Hepatocyte (in vitro differentiated cells): Measurements from ENCODE around the gene SDC3. TPM values are rescaled to one million over a fixed set of nuclear protein-coding genes. Genes with fewer than 3 reads are reported as not detected.

ENCODE experiments used
- DNase-seq: peaks from one replicate; pipeline ENCODE4 v3.0.0-alpha.2; 2016; ENCODE audit warnings: low spot score
- H2AFZ ChIP-seq: fragments of 200-600 bp; sonication (generic); 2 replicates; pipeline ENCODE4 v1.6.0; 2016; ENCODE audit warnings: antibody characterized with exemption, mild to moderate bottlenecking
- H3K27ac ChIP-seq: fragments of 200-600 bp; sonication (generic); 2 replicates; pipeline ENCODE4 v1.5.1; 2016; ENCODE audit warnings: mild to moderate bottlenecking
- H3K27me3 ChIP-seq: fragments of 200-600 bp; sonication (generic); 2 replicates; pipeline ENCODE4 v1.6.1; 2016
- H3K36me3 ChIP-seq: fragments of 200-600 bp; sonication (generic); replicated peaks from 2 replicates; pipeline ENCODE4 v1.5.1; 2016; ENCODE audit warnings: low read depth; ENCODE audit not compliant: insufficient read depth
- H3K4me1 ChIP-seq: fragments of 200-600 bp; sonication (generic); 2 replicates; pipeline ENCODE4 v1.5.1; 2016; ENCODE audit warnings: mild to moderate bottlenecking, moderate library complexity; ENCODE audit not compliant: insufficient read depth
- H3K4me2 ChIP-seq: fragments of 200-600 bp; sonication (generic); 2 replicates; pipeline ENCODE4 v1.6.0; 2016
- H3K4me3 ChIP-seq: fragments of 200-600 bp; sonication (generic); 2 replicates; pipeline ENCODE4 v1.5.1; 2016; ENCODE audit warnings: mild to moderate bottlenecking
- H3K79me2 ChIP-seq: fragments of 200-600 bp; sonication (generic); 2 replicates; pipeline ENCODE4 v1.6.0; 2017; ENCODE audit warnings: mild to moderate bottlenecking
- H3K9me2 ChIP-seq: fragments of 200-600 bp; sonication (generic); replicated peaks from 2 replicates; pipeline ENCODE4 v1.6.0; 2017; ENCODE audit warnings: mild to moderate bottlenecking; ENCODE audit not compliant: insufficient read depth
- H3K9me3 ChIP-seq: fragments of 200-600 bp; sonication (generic); 2 replicates; pipeline ENCODE4 v1.5.1; 2016; ENCODE audit warnings: low read depth, mild to moderate bottlenecking
- H4K20me1 ChIP-seq: fragments of 200-600 bp; sonication (generic); 2 replicates; pipeline ENCODE4 v1.6.0; 2016; ENCODE audit warnings: mild to moderate bottlenecking; ENCODE audit not compliant: insufficient read depth, poor library complexity, severe bottlenecking
- EZH2 ChIP-seq: fragments of 200-600 bp; sonication (generic); IDR thresholded peaks from 2 replicates; pipeline ENCODE4 v1.6.1; 2016; ENCODE audit warnings: antibody characterized with exemption, mild to moderate bottlenecking, borderline replicate concordance
- EZH2phosphoT487 ChIP-seq: fragments of 200-600 bp; sonication (generic); IDR thresholded peaks from one replicate; pipeline ENCODE4 v1.6.1; 2018; ENCODE audit warnings: antibody characterized with exemption, mild to moderate bottlenecking, low read depth, moderate library complexity; ENCODE audit not compliant: unreplicated experiment, severe bottlenecking
- WGBS: methylation state at CpG from one replicate; pipeline ENCODE4 v1.1.6; 2016; ENCODE audit warnings: low lambda C conversion rate; ENCODE audit errors: missing lambda C conversion rate; 5-methylcytosine and 5-hydroxymethylcytosine counted together
- polyA plus RNA-seq: library from polyadenylated mRNA; unstranded; fragments of >200 nt; fragmentation: Nextera tagmentation; extraction: Ambion mirVana; gene quantifications from 2 replicates; pipeline ENCODE4 v1.2.1, GENCODE V29; 2016
- total RNA-seq: library from RNA; depleted of rRNA; stranded (reverse); fragments of >200 nt; gene quantifications from 2 replicates; pipeline ENCODE4 v1.2.3, GENCODE V29; 2014
- TF ChIP-seq, protein P1 (sequence below): fragments of 200-600 bp; sonication (generic); IDR thresholded peaks from 2 replicates; pipeline ENCODE4 v1.5.1; 2016; ENCODE audit warnings: antibody characterized with exemption, mild to moderate bottlenecking; ENCODE audit not compliant: poor library complexity

SDC3 gene
- total and polyA plus RNA-seq, 2 experiments from 2014 or later, result 33.5 to 60.0 TPM

- 65% methylated on average over 4 of the region's 4 CpGs for WGBS
Measured at GRCh38 chr1:30834253-30834652, 74.3 kb downstream of the SDC3 start.

GRCh38 chr1:30830537-30830936, 78.0 kb downstream of the SDC3 start:
- no peaks in the 10 kb centered on the region for H3K9me2 ChIP-seq
- DNase-seq, result no peak
- no peaks in the 10 kb centered on the region for H3K4me1 ChIP-seq
- H3K79me2 ChIP-seq, result no peaks in the 10 kb centered on the region
- no peak overlapping the region for H3K4me2 ChIP-seq
- 94% methylated on average over 6 of the region's 6 CpGs for WGBS
- no peak overlapping the region for H3K4me3 ChIP-seq
- no peaks in the 10 kb centered on the region for H3K36me3 ChIP-seq
- H3K9me3 ChIP-seq, result no peaks in the 10 kb centered on the region
- TF ChIP-seq EZH2 (no peak), EZH2phosphoT487 (no peak)
- TF ChIP-seq, protein P1, sequence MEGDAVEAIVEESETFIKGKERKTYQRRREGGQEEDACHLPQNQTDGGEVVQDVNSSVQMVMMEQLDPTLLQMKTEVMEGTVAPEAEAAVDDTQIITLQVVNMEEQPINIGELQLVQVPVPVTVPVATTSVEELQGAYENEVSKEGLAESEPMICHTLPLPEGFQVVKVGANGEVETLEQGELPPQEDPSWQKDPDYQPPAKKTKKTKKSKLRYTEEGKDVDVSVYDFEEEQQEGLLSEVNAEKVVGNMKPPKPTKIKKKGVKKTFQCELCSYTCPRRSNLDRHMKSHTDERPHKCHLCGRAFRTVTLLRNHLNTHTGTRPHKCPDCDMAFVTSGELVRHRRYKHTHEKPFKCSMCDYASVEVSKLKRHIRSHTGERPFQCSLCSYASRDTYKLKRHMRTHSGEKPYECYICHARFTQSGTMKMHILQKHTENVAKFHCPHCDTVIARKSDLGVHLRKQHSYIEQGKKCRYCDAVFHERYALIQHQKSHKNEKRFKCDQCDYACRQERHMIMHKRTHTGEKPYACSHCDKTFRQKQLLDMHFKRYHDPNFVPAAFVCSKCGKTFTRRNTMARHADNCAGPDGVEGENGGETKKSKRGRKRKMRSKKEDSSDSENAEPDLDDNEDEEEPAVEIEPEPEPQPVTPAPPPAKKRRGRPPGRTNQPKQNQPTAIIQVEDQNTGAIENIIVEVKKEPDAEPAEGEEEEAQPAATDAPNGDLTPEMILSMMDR, result no peak
- no peak overlapping the region for H2AFZ ChIP-seq
- no peaks in the 10 kb centered on the region for H4K20me1 ChIP-seq
- H3K27me3 ChIP-seq, result no peaks in the 10 kb centered on the region
- H3K27ac ChIP-seq, result no peak overlapping the region

More at GRCh38 chr1:30834253-30834652, 74.3 kb downstream of the SDC3 start:
- H2AFZ ChIP-seq, result no peak overlapping the region
- no peak overlapping the region for H3K4me3 ChIP-seq
- H3K27me3 ChIP-seq, result no peaks in the 10 kb centered on the region
- no peaks in the 10 kb centered on the region for H3K9me3 ChIP-seq
- no peaks in the 10 kb centered on the region for H4K20me1 ChIP-seq
- H3K79me2 ChIP-seq, result no peaks in the 10 kb centered on the region
- H3K36me3 ChIP-seq, result no peaks in the 10 kb centered on the region
- DNase-seq, result no peak
- H3K9me2 ChIP-seq, result no peaks in the 10 kb centered on the region
- no peaks in the 10 kb centered on the region for H3K4me1 ChIP-seq
- H3K4me2 ChIP-seq, result no peak overlapping the region
- H3K27ac ChIP-seq, result no peak overlapping the region
- TF ChIP-seq EZH2phosphoT487, result no peak
- no peak for TF ChIP-seq EZH2
- TF ChIP-seq, protein P1, result no peak

DNA sequence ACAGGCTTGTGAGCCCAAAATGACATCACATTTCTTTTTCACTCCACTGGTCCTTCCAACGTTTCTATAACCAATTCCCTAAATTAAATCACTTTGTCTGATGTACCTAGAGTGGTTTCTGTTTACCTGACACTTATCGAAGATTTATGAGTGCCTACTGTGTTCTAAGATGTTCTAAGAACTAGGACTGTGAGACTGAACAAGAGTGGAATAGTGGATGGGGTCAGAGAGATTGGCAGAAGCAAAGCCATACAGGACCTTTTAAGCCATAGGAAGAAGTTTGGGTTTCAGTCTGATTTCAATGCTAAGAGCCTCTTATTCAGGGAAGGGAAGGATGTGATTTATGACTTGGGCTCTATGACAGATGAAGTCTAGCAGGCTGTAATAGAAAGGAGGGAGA, 78.7 kb downstream of the SDC3 start:
- H3K9me3 ChIP-seq, result no peaks in the 10 kb centered on the region
- DNase-seq, result no peak
- H3K4me1 ChIP-seq, result no peaks in the 10 kb centered on the region
- H3K4me3 ChIP-seq, result no peak overlapping the region
- H4K20me1 ChIP-seq, result no peaks in the 10 kb centered on the region
- TF ChIP-seq, protein P1, result no peak
- TF ChIP-seq EZH2phosphoT487 (no peak), EZH2 (no peak)
- no peaks in the 10 kb centered on the region for H3K36me3 ChIP-seq
- H3K27ac ChIP-seq, result no peak overlapping the region
- no peak overlapping the region for H2AFZ ChIP-seq
- H3K79me2 ChIP-seq, result no peaks in the 10 kb centered on the region
- 70% methylated on average over 2 of the region's 2 CpGs for WGBS
- H3K27me3 ChIP-seq, result no peaks in the 10 kb centered on the region
- H3K4me2 ChIP-seq, result no peak overlapping the region
- H3K9me2 ChIP-seq, result no peaks in the 10 kb centered on the region

DNA sequence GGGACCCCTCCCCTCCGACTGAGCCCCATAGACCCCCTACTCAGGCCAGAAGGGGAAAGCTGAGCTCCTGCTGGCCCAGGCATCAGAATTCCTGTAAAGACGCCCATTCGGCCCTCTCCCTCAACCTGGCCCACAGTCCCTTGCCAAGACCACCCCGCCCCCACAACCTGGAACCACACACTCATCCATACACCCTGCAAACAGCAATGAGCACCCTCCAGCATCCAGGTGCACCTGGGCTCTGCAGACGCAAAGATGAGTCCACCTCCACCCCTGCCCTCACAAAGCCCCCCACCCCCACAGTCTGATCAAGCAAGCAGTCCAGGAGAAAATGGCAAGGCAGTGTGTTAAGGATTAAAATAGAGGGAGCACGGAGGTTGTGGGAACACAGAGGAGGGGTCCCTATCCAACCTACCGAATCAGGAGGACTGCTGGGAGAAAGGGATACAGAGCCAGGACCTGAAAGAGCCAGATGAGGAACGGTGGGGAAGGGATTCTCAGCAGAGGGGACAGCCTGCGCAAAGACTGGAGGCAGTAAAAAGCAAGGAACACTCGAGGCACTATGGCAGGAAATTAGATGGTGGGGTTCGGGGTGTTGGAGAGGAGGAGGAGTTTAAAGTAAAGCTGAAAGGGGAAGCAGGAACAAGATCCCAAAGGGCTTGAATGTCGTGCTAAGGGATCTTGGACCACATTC, 83.7 kb downstream of the SDC3 start:
- no peak for TF ChIP-seq EZH2phosphoT487
- no peak for TF ChIP-seq EZH2
- TF ChIP-seq, protein P1, result no peak
- H3K36me3 ChIP-seq, result no peaks in the 10 kb centered on the region
- H4K20me1 ChIP-seq, result no peaks in the 10 kb centered on the region
- H3K4me3 ChIP-seq, result no peak overlapping the region
- H3K4me2 ChIP-seq, result peak overlapping the region; percentile 60
- 45% methylated on average over 10 of the region's 12 CpGs for WGBS
- H3K79me2 ChIP-seq, result no peaks in the 10 kb centered on the region
- no peak overlapping the region for H2AFZ ChIP-seq
- DNase-seq, result no peak
- H3K4me1 ChIP-seq, result peaks cover 26% of the 10 kb centered on the region
- H3K9me3 ChIP-seq, result no peaks in the 10 kb centered on the region
- H3K27ac ChIP-seq, result no peak overlapping the region
- H3K27me3 ChIP-seq, result no peaks in the 10 kb centered on the region
- H3K9me2 ChIP-seq, result no peaks in the 10 kb centered on the region
